MM.1S (cell line): ENCODE measurements around the gene RHOC.

ENCODE experiments used
- DNase-seq: peaks from one replicate; pipeline ENCODE4 v3.0.0-alpha.2; 2015
- H2AFZ ChIP-seq: fragments of 300-600 bp; sonication (generic); 2 replicates; pipeline ENCODE4 v1.6.0; 2016; ENCODE audit warnings: antibody characterized with exemption, low read length
- H3F3A ChIP-seq: fragments of 300-600 bp; sonication (generic); 2 replicates; pipeline ENCODE4 v1.6.1; 2016; ENCODE audit warnings: mild to moderate bottlenecking, antibody characterized with exemption, low read length, moderate library complexity, mixed read lengths; ENCODE audit not compliant: insufficient read depth
- H3K27ac ChIP-seq: fragments of 300-600 bp; sonication (generic); 2 replicates; pipeline ENCODE4 v1.5.1; 2016; ENCODE audit warnings: mild to moderate bottlenecking, low read length
- H3K27me3 ChIP-seq: fragments of 300-600 bp; sonication (generic); replicated peaks from 2 replicates; pipeline ENCODE4 v1.6.0; 2016; ENCODE audit warnings: low read length; ENCODE audit not compliant: insufficient read depth
- H3K36me3 ChIP-seq: fragments of 300-600 bp; sonication (generic); replicated peaks from 2 replicates; pipeline ENCODE4 v1.6.1; 2016; ENCODE audit warnings: mild to moderate bottlenecking, low read length, mixed read lengths; ENCODE audit not compliant: insufficient read depth
- H3K4me1 ChIP-seq: fragments of 300-600 bp; sonication (generic); 2 replicates; pipeline ENCODE4 v1.6.1; 2016; ENCODE audit warnings: low read length, mixed read lengths
- H3K4me2 ChIP-seq: fragments of 300-600 bp; sonication (generic); 2 replicates; pipeline ENCODE4 v1.6.0; 2016; ENCODE audit warnings: low read depth, low read length
- H3K4me3 ChIP-seq: fragments of 300-600 bp; sonication (generic); 2 replicates; pipeline ENCODE4 v1.5.1; 2016; ENCODE audit warnings: low read length, mixed read lengths
- H3K79me2 ChIP-seq: fragments of 300-600 bp; sonication (generic); 2 replicates; pipeline ENCODE4 v1.6.1; 2016; ENCODE audit warnings: mixed run types, low read length, mixed read lengths
- H3K9ac ChIP-seq: fragments of 300-600 bp; sonication (generic); 2 replicates; pipeline ENCODE4 v1.6.1; 2016; ENCODE audit warnings: low read length, mixed read lengths
- H3K9me2 ChIP-seq: fragments of 300-600 bp; sonication (generic); replicated peaks from 2 replicates; pipeline ENCODE4 v1.6.1; 2016; ENCODE audit warnings: mild to moderate bottlenecking, low read length, mixed read lengths; ENCODE audit not compliant: insufficient read depth
- H3K9me3 ChIP-seq: fragments of 300-600 bp; sonication (generic); replicated peaks from 2 replicates; pipeline ENCODE4 v1.6.1; 2016; ENCODE audit warnings: mild to moderate bottlenecking, low read length, mixed read lengths; ENCODE audit not compliant: insufficient read depth
- H4K20me1 ChIP-seq: fragments of 300-600 bp; sonication (generic); 2 replicates; pipeline ENCODE4 v1.6.1; 2016; ENCODE audit warnings: mild to moderate bottlenecking, low read length, moderate library complexity, mixed read lengths; ENCODE audit not compliant: insufficient read depth
- CTCF ChIP-seq: fragments of 300-600 bp; sonication (generic); IDR thresholded peaks from 2 replicates; pipeline ENCODE4 v1.5.1; 2016; ENCODE audit warnings: antibody characterized with exemption, low read length, mixed read lengths
- EZH2 ChIP-seq: fragments of 300-600 bp; sonication (generic); optimal IDR thresholded peaks from 2 replicates; pipeline ENCODE3; 2017; ENCODE audit warnings: low read depth, mild to moderate bottlenecking, antibody characterized with exemption, low read length, mixed read lengths
- EZH2phosphoT487 ChIP-seq: fragments of 300-600 bp; sonication (generic); IDR thresholded peaks from 2 replicates; pipeline ENCODE4 v1.6.1; 2018; ENCODE audit warnings: antibody characterized with exemption, low read length

Gene RHOC

GRCh38 chr1:112651205-112651604, 55.7 kb downstream of the RHOC start:
- Histone ChIP-seq H3K79me2 (peaks cover 45% of the 10 kb centered on the region), H3K9ac (no peak overlapping the region), H3K4me3 (no peak overlapping the region), H3K36me3 (no peaks in the 10 kb centered on the region), H3K4me1 (no peaks in the 10 kb centered on the region), H2AFZ (no peak overlapping the region), H3K4me2 (no peak overlapping the region), H3F3A (no peaks in the 10 kb centered on the region), H3K9me3 (no peaks in the 10 kb centered on the region), H3K9me2 (no peaks in the 10 kb centered on the region), H3K27me3 (no peaks in the 10 kb centered on the region), H4K20me1 (no peaks in the 10 kb centered on the region), H3K27ac (no peak overlapping the region)
- no peak for DNase-seq
- no peak for TF ChIP-seq EZH2phosphoT487
- TF ChIP-seq EZH2: no peak
- no peak for TF ChIP-seq CTCF
